SKM-1 (cell line): Measurements from ENCODE around the gene ZNF660.
"Not testable (repeated sequence)": the region's sequence is repeated elsewhere in the genome, so short reads cannot be mapped to it uniquely, and the experiment has no call there.

Experiments
- DNase-seq: peaks from one replicate; lab custom pipeline; 2025; ENCODE audit not compliant: unreplicated experiment; lab: John Stamatoyannopoulos, UW

Gene ZNF660

DNA sequence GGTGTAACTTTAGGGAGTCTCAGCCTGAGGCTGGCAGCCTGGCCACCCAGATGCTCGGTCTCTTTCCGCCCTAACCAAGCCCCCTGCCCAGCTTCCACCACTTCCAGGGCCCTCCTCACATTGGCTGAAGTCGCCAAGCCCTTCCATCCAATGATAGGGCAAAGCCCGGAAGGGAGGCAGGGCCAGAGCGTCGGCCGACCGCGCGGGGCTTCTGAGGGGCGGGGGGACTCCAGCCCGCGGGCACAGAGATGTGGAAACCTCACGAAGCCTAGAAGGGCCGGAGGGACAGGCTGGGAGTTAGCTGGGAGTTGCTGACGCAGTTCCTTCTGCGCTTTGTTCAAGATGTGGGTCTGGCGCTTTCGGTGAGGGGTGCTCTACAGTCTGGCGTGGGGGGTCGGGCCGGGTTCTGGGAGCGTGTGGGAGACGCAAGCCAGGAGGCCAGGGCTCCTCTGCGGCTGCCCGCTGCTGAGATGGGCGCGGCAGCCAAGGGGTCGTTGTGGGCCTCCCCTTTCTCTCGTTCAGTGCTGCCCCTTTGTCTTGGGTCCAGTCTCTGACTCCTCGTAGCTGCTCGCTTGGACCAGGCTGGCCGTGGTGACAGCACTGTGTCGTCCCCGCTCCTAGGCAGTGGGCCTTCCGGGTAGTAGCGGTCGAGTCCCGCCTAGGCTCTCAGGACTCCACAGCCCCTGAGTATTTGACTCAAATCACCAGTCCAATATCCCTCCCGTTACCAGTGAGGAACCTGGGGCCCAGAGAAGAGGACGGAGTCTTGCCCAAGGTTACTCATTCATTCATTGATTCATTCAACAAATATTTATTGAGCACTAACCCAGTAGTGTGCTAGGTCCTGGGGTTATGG is at the start of gene ZNF660:
Gene ZNF660 (plus strand): TSS at position 319 of the 856 bp plus-strand sequence. CDS start 9,230 bp downstream, outside the sequence.
- DNase-seq, result no peak

DNA sequence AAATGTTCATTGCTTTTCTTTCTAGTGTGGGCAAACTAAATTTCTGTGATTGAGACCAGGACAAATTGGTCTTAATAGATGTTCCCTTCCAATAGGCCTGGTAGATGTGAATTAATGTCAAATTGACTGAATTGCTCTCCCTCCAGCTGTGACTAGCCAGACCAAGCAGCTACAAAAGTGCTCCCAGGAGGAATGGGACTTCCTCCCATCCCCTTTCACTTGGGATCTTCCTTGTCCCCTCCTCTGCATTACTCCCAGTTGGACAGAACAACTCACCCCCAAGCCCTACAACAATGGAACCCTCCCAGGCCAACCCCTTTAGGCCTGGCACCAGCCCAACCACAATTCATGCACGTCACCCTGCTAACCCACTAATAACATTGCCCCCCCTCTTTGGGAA is 49.4 kb upstream of the ZNF660 start:
- DNase-seq, result no peak

DNA sequence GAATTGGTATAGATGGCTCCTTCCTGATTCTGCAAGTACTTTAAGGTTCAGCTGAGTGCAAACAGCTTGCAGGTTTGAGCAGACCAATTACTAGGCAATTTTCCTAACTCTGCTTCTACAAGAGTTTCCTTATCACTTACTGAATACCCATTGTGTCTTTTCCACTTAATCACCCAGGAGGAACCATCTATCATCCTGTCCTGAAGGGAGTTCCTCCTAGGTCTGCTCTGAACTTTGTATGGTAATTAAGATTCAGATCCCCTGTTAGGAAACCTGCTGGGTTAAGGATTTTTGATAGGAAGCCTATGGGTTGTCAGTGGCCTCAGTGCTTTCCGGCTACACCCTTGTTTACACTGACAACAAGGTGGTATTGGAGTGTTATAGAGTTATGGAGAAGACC is 40.0 kb upstream of the ZNF660 start:
- DNase-seq, result not testable (repeated sequence)

DNA sequence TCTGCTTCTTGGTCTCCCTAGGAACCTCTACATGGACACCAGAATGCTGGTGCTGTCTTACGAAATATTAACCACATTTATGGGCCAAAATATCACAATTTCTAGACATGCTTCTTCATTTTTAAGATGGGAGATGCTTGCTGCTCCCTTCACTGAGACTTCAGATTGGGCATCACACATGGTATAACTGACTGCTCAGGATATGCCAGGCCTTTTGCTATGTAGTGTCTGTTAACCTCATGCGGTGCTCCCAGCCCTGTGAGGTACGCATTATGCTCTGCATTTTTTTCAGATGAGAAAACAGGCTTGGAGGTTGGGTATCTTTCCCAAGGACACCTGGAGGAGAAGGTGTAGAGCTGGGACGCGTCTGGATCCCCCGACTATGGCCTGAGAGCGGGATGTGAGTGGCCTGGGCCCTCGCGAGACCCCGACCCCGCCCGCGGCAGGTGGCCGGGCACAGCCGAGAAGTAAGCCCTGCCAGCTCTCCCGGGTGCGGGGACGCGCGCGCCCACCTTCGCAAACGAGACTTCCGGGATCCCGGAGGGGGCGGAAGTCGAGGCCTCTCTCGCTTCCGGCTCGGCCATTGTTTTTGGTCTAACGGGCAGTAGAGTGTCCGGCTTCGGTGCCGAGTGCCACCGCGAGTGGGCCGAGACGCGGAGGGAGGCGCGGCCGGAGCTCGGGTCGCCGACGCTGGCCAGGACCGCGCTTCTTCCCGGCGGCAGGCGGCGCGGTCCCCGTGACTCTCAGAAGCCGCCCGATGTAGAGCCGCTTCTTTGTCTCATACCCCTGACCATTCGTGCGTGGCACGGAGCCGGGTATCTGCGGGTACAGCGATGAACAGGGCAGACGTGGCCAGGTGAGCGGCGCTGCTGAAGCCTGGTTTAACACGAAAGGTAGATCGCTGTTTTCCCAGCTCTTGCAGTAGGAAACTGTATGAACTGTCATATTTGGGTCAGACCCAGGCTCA is 29.9 kb upstream of the ZNF660 start, which contains the start of gene ZKSCAN7:
Gene ZKSCAN7 (plus strand): TSS at position 568 of the 967 bp plus-strand sequence. CDS start 1,855 bp downstream, outside the sequence.
- DNase-seq, result no peak

DNA sequence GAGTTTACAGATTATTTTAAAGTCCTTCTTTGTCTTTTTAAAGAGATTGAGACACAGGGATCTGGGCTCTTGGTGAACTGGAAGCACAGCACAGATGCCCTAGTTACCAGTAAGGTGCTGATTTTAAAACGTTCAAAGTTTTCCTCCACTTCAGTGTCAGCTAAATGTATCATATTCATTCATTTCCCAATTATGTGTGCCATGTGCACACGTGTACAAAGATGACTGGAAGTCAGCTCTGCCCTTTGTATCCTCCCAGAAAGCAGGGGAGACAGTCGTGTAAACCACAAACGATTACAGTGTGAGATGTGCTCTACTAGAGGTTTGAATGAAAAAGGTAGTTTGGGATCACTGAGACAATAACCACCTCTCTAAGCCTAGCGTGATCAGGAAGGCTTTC is 29.0 kb upstream of the ZNF660 start:
- DNase-seq, result no peak

DNA sequence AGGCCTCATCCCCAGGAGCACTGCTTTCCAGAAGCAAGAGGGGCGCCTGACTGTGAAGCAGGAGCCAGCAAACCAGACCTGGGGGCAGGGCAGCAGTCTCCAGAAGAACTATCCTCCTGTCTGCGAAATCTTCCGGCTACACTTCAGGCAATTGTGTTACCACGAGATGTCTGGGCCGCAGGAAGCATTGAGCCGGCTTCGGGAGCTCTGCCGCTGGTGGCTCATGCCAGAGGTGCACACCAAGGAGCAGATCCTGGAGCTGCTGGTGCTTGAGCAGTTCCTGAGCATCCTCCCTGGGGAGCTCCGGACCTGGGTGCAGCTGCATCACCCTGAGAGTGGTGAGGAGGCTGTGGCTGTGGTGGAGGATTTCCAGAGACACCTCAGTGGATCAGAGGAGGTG is 27.7 kb upstream of the ZNF660 start:
- no peak for DNase-seq

DNA sequence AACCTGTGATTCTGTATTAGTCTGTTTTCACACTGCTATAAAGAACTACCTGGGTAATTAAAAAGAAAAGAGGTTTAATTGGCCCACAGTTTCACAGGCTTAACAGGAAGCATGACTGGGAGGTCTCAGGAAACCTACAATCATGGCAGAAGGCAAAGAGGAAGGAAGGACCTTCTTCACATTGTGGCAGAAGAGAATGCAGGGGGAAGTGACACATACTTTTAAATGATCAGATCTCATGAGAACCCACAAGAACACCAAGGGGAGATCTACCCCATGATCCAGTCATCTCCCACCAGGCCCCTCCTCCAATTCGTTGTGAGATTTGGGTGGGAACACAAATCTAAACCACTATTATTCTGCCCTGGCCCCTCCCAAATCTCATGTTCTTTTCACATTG is 23.7 kb upstream of the ZNF660 start:
- no peak for DNase-seq

DNA sequence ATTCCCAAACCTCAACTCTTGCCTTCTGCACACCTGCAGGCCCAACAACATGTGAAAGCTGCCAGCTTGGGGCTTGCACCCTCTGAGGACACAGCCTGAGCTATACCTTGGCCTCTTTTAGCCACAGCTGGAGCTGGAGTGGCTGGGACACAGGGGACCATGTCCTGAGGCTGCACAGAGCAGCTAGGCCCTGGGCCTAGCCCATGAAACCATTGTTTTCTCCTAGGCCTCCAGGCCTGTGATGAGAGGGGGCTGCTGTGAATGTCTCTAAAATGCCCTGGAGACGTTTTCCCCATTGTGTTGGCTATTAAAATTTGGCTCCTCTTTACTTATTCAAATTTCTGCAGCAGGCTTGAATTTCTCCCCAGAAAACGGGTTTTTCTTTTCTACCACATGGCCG is 22.6 kb upstream of the ZNF660 start:
- DNase-seq, result no peak

DNA sequence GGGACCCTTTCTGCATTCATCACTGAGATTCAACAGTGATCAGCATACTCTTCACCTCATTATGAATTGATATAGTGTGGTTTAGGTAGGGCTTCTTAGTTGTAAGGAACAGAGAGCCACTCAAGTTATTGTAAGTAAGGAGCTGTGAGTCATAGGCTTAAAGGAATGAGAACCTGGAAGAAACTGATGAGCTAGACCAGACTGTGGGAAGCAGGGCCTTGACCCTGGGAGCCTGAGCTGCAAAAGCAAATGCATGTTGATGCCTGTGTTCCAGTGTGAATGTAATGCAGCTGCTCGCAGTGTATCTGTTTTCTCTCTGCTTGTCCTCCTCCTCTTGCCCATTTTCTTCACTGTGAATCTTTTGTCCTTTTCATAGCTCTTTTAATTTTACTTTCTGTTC is 16.2 kb upstream of the ZNF660 start:
- DNase-seq, result no peak

DNA sequence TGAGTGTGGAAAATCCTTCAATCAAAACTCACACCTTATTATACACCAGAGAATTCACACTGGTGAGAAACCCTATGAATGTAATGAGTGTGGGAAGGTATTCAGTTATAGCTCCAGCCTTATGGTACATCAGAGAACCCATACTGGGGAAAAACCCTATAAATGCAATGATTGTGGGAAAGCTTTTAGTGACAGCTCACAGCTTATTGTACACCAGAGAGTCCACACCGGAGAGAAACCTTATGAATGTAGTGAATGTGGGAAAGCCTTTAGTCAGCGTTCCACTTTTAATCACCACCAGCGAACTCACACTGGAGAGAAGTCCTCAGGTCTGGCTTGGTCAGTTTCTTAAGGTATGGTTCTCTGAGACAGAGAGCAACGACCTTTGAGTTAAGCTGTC is 13.7 kb upstream of the ZNF660 start:
- no peak for DNase-seq

DNA sequence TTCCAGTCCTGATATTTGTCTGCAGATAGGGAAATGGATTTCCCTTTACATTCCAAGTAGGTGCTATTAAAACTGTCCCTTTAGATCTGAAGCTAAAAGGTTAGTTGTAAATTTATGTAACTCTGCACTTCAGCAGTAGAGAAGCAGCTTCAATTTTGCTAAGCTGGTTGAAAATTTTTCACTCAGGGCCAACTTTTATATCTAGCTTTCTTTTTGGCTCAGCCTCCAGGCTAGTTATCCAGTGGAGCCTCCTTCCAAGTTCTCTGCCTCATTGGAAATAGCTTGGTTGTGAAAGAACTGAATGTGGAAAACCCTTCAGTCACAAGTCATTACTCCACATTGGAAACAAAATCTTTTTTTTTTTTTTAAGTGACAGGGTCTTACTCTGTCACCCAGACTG is 8.2 kb upstream of the ZNF660 start:
- no peak for DNase-seq

DNA sequence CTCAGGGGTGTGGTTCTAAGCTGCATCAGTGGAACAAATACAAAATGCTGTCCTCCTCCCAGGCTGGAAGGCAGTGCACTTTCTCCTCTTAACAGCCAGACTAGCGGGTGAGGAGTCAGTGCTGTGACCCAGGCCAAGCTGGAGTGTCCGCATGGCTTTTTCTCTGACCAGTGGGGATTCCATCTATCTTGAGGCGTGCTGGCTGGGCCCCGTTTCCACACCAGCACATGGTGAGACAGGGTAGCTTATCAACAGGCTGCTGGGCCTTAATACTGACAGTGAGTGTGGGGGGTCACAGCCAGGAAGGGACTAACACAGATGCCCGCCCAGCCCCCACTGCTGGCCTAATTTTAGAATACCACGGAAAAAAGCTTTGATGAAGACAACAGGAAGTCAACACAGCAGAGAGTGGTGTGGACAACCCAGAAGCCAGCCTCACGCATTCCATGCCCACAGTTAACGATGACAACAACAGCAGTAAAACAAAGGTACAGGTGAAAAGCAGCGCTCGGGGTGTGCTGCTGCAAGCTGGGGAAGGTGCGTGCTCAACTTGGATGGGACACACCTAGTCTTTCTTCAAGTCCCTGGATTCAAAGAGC is 7.3 kb upstream of the ZNF660 start:
- DNase-seq, result not testable (repeated sequence)

DNA sequence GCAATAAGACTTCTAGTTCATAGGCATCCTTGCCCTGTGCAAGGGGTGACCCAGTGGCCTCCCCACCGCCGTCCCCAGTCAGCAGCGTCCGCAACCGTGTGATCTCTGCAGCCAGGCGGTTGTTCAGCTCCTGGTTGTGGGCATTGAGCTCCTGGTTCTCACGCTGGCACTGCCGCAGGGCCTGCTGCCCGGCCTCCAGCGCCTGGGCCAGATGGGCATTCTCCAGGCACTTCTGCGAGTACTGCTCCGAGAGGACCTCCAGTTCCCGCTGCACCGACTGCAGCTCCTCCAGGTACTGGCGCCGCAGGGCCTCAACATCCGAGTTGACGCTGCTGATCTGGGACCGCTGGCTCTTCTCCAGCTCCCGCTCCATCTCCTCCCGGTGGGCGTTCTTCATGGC is 6.4 kb upstream of the ZNF660 start:
- DNase-seq, result not testable (repeated sequence)

DNA sequence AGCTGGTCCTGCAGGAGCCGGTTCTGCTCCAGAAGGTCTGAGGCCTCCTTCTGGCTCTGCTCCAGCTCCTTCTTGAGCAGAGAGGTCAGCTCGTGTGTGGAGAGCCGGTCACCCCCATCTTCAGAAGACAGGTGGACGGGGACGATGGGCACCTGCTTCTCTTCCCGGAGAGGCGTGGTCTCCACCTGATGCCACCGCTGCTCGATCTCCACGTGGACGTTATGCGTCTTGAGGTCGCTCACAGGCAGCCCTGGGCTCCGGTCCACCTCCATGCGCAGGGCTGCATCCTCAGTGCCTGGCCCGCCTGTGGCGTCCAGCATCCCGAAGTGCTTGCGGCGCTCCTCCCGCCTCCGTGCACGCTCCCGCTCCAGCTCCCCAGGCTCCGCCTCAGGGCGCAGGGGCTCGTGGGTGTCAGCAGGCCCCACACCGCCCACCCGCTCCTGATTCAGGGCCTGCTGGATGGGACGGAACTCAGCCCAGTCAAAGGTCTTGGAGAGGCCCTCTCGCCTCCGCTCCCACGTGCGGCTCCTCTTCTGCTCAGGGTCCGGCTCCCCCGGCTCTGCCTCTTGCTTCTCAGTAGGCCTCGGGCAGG is 5.7 kb upstream of the ZNF660 start:
- not testable (repeated sequence) for DNase-seq

DNA sequence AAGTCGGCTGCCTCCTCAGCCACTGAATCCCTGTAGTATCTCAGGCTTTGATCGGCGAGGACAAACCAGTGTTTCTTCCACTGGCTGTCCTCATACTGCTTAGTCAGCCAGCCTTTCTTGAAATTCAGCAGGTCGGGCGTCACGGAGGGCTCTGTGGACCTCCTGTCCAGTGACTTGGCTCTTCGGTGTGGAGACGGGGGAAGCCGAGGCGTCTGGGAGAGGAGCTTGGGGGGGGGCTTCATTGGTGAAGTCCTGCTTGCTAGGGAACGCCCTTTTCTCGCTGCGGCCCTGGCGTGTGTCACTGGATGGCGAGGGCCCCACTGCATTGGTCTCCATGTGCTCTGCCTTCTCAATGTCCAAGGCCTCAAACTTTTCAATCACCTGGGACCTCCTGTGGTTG is 5.0 kb upstream of the ZNF660 start:
- DNase-seq, result not testable (repeated sequence)

DNA sequence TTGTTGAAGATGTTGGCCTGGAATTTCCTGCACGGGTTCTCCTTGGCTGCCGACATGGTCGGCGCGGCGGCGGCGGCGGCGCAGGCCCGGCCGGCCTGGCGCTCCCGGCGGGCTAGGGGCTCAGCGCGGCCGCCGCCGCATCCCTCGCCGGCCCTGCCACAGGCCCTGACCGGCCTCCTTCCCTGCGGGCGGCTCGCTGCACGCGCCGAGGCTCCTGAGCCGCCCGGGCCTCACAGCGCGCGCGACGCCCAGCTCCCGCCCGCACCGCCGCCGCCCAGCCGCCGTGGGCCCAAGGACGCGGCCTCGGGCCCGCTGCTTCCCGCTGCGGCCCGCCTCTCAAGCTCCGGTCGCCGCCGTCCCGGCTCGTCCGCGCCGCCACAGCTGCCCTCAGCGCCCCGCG is 3.8 kb upstream of the ZNF660 start:
- DNase-seq, result not testable (repeated sequence)

DNA sequence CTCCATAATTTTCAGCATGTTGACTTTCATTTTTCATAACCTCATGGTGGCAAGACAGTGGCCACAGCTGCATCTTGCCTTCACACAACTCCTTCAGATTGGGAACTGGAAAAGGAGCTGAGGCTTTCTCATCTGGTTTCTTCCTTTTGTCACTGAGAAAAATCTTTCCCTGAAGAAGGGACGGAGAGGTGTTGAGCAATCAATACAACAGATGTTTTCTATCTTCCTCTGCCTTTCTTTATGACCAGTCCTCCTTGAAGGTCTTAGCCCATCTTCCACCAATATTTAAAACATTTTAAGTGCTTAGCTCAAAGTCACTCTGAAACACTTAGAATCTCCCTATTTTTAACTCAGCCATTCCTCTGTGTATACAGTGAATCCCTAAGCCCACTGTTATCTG is 11.9 kb downstream of the ZNF660 start:
- no peak for DNase-seq

DNA sequence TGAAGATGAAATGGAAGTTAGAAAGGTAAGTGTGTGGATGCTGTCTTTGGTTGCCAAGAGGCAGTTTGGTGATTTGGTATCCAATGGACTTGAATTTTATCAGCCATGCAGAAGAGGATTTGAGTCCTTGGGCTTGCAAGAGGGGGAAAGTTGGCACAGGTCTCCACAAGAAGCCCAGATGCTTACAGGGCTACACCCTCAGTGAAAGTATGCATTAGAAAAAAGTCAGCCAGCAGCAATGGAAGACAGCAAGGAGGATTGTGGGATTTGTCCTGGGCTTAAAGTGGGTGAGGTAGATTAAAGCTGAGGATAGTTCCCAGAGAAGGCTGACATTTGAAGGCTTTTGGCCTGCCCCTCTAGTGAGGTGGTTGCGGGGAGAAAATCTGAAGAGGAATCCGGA is 17.0 kb downstream of the ZNF660 start:
- DNase-seq, result no peak

DNA sequence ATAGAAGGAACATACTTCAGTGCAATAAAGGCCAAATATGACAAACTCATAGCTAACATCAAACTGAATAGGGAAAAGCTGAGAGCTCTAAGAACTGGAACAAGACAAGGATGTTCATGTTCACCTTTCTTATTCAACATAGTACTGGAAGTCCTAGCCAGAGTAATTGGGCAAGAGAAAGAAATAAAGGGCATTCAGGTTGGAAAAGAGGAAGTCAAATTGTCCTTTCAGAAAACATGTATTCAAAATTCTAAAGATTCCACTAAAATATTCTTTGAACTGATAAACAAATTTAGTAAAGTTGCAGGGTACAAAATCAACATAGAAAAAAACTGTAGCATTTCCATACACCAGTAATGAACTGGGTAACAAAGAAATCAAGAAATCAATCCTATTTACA is 27.9 kb downstream of the ZNF660 start:
- no peak for DNase-seq

DNA sequence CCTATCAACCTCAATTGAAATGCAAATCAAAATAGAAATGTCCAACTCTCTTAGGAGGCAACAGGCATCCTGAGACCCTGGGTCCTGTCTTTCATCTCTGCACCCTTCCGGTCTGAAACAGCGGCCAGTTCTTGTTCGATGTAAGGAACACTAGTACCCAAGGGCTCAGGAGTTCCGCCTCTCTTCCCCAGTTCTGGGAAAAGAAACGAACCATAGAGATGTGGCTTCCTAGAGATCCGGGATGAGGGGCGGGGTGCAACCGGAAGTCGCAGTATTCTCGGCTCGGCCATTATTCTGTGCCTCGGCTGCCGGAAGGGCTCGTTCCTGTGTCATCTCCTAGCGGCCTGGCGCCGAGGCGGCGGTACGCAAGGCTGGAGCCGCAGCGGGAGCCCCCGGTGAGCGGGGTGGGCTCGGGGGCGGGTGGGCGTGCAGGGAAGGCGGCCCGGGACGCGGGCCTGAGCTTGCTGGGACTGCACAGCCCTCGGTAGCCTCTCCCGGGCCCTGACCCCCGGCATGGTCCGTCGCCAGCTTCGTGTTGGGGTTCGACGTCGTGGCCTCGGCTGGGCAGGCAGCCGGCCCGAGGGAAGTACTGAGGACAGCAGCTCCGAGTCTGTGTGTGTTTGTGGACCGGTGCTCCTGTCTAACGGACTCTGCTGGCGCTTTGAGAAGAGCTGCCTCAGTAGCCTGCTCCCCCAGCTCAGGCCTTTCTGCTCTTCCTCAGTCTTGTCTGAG is 40.2 kb downstream of the ZNF660 start, which contains the start of gene ZNF197:
Gene ZNF197 (plus strand): TSS at position 288 of the 732 bp plus-strand sequence. CDS start 4,119 bp downstream, outside the sequence.
- DNase-seq, result peak; percentile 73
